ENCODE data around the gene SHROOM2. TPM values are rescaled to one million over a fixed set of nuclear protein-coding genes. Genes with fewer than 3 reads are reported as not detected.

SHROOM2 gene
- total RNA-seq (2014; rRNA removed; shearing (Covaris generic); ENCODE audit: low replicate concordance): 0.11 and 0.15 TPM in 2 replicates

- Histone ChIP-seq H3K79me2 (ENCODE audit: low read length) (no peaks in the 10 kb centered on the region), H3K4me2 (ENCODE audit: low read depth, low read length, poor library complexity, severe bottlenecking) (peak within 1 kb of the TSS; percentile 17), H3K9me2 (replicated peaks; ENCODE audit: insufficient read depth, low read length) (no peaks in the 10 kb centered on the region), H3K36me3 (ENCODE audit: insufficient read depth, low read length) (no peaks in the 10 kb centered on the region), H3K4me3 (ENCODE audit: low read length) (peak within 1 kb of the TSS; percentile 32; the same call in 1 of the 2 replicates), H4K20me1 (ENCODE audit: insufficient read depth, low read depth, low read length) (no peaks in the 10 kb centered on the region), H2AFZ (ENCODE audit: low read length) (no peak within 1 kb of the TSS), H3K9ac (ENCODE audit: low read length) (no peak within 1 kb of the TSS), H3K4me1 (ENCODE audit: low read length) (peaks cover 12% of the 10 kb centered on the region), H3K27me3 (ENCODE audit: low read length) (no peaks in the 10 kb centered on the region), H3K9me3 (ENCODE audit: low read length) (no peaks in the 10 kb centered on the region; the same call in 1 of the 2 replicates), H3K27ac (ENCODE audit: low read length) (no peak within 1 kb of the TSS)
- no peak for DNase-seq
Measured at GRCh38 chrX:9785944-9786797, at the start of gene SHROOM2. TSS of gene SHROOM2 (plus strand) at chrX:9786429. CDS start at chrX:9786546, 117 bp downstream.

GRCh38 chrX:9737363-9737762 is 48.9 kb upstream of the SHROOM2 start:
- no peak overlapping the region for H3K9ac ChIP-seq (ENCODE audit: low read length)
- DNase-seq: no peak
- H3K9me2 ChIP-seq (replicated peaks; ENCODE audit: insufficient read depth, low read length): no peaks in the 10 kb centered on the region
- H3K4me2 ChIP-seq (ENCODE audit: low read depth, low read length, poor library complexity, severe bottlenecking): no peak overlapping the region
- H3K4me3 ChIP-seq (ENCODE audit: low read length): no peak overlapping the region
- no peaks in the 10 kb centered on the region for H3K9me3 ChIP-seq (ENCODE audit: low read length)
- no peaks in the 10 kb centered on the region for H3K79me2 ChIP-seq (ENCODE audit: low read length)
- no peaks in the 10 kb centered on the region for H3K27me3 ChIP-seq (ENCODE audit: low read length)
- H3K36me3 ChIP-seq (ENCODE audit: insufficient read depth, low read length): no peaks in the 10 kb centered on the region
- no peaks in the 10 kb centered on the region for H4K20me1 ChIP-seq (ENCODE audit: insufficient read depth, low read depth, low read length)
- H3K27ac ChIP-seq (ENCODE audit: low read length): no peak overlapping the region
- H2AFZ ChIP-seq (ENCODE audit: low read length): no peak overlapping the region
- peaks cover 6% of the 10 kb centered on the region for H3K4me1 ChIP-seq (ENCODE audit: low read length)

GRCh38 chrX:9738151-9738550 is 48.1 kb upstream of the SHROOM2 start:
- H3K9me3 ChIP-seq (ENCODE audit: low read length): no peaks in the 10 kb centered on the region
- no peak overlapping the region for H3K27ac ChIP-seq (ENCODE audit: low read length)
- H3K27me3 ChIP-seq (ENCODE audit: low read length): no peaks in the 10 kb centered on the region
- H3K9me2 ChIP-seq (replicated peaks; ENCODE audit: insufficient read depth, low read length): no peaks in the 10 kb centered on the region
- H3K9ac ChIP-seq (ENCODE audit: low read length): no peak overlapping the region
- peaks cover 6% of the 10 kb centered on the region for H3K4me1 ChIP-seq (ENCODE audit: low read length)
- no peak overlapping the region for H3K4me2 ChIP-seq (ENCODE audit: low read depth, low read length, poor library complexity, severe bottlenecking)
- H3K36me3 ChIP-seq (ENCODE audit: insufficient read depth, low read length): no peaks in the 10 kb centered on the region
- H2AFZ ChIP-seq (ENCODE audit: low read length): no peak overlapping the region
- no peak for DNase-seq
- H3K79me2 ChIP-seq (ENCODE audit: low read length): no peaks in the 10 kb centered on the region
- H4K20me1 ChIP-seq (ENCODE audit: insufficient read depth, low read depth, low read length): no peaks in the 10 kb centered on the region
- H3K4me3 ChIP-seq (ENCODE audit: low read length): no peak overlapping the region

- no peak overlapping the region for H3K9ac ChIP-seq (ENCODE audit: low read length)
- peaks cover 6% of the 10 kb centered on the region for H3K4me1 ChIP-seq (ENCODE audit: low read length)
- H4K20me1 ChIP-seq (ENCODE audit: insufficient read depth, low read depth, low read length): no peaks in the 10 kb centered on the region
- DNase-seq: no peak
- H3K9me3 ChIP-seq (ENCODE audit: low read length): no peaks in the 10 kb centered on the region
- no peaks in the 10 kb centered on the region for H3K27me3 ChIP-seq (ENCODE audit: low read length)
- no peaks in the 10 kb centered on the region for H3K79me2 ChIP-seq (ENCODE audit: low read length)
- H3K4me2 ChIP-seq (ENCODE audit: low read depth, low read length, poor library complexity, severe bottlenecking): no peak overlapping the region
- H3K9me2 ChIP-seq (replicated peaks; ENCODE audit: insufficient read depth, low read length): no peaks in the 10 kb centered on the region
- no peaks in the 10 kb centered on the region for H3K36me3 ChIP-seq (ENCODE audit: insufficient read depth, low read length)
- no peak overlapping the region for H2AFZ ChIP-seq (ENCODE audit: low read length)
- no peak overlapping the region for H3K27ac ChIP-seq (ENCODE audit: low read length)
- H3K4me3 ChIP-seq (ENCODE audit: low read length): no peak overlapping the region
Measured at GRCh38 chrX:9739130-9739529, 47.1 kb upstream of the SHROOM2 start.

GRCh38 chrX:9745417-9746115 is 40.7 kb upstream of the SHROOM2 start:
- no peaks in the 10 kb centered on the region; the same call in 1 of the 2 replicates for H3K9me3 ChIP-seq (ENCODE audit: low read length)
- peak overlapping the region; percentile 14; the same call in 1 of the 2 replicates for H2AFZ ChIP-seq (ENCODE audit: low read length)
- no peak overlapping the region for H3K9ac ChIP-seq (ENCODE audit: low read length)
- H3K36me3 ChIP-seq (ENCODE audit: insufficient read depth, low read length): no peaks in the 10 kb centered on the region
- H3K27ac ChIP-seq (ENCODE audit: low read length): no peak overlapping the region
- H4K20me1 ChIP-seq (ENCODE audit: insufficient read depth, low read depth, low read length): no peaks in the 10 kb centered on the region
- no peak overlapping the region for H3K4me2 ChIP-seq (ENCODE audit: low read depth, low read length, poor library complexity, severe bottlenecking)
- H3K79me2 ChIP-seq (ENCODE audit: low read length): no peaks in the 10 kb centered on the region
- H3K4me1 ChIP-seq (ENCODE audit: low read length): peaks cover 12% of the 10 kb centered on the region
- no peak for DNase-seq
- no peak overlapping the region for H3K4me3 ChIP-seq (ENCODE audit: low read length)
- no peaks in the 10 kb centered on the region for H3K9me2 ChIP-seq (replicated peaks; ENCODE audit: insufficient read depth, low read length)
- no peaks in the 10 kb centered on the region for H3K27me3 ChIP-seq (ENCODE audit: low read length)

- Histone ChIP-seq H3K4me1 (ENCODE audit: low read length) (peaks cover 12% of the 10 kb centered on the region), H3K36me3 (ENCODE audit: insufficient read depth, low read length) (no peaks in the 10 kb centered on the region), H3K27ac (ENCODE audit: low read length) (no peak overlapping the region), H3K4me2 (ENCODE audit: low read depth, low read length, poor library complexity, severe bottlenecking) (no peak overlapping the region), H3K27me3 (ENCODE audit: low read length) (no peaks in the 10 kb centered on the region), H3K79me2 (ENCODE audit: low read length) (no peaks in the 10 kb centered on the region), H2AFZ (ENCODE audit: low read length) (no peak overlapping the region), H3K9ac (ENCODE audit: low read length) (no peak overlapping the region), H3K9me3 (ENCODE audit: low read length) (no peaks in the 10 kb centered on the region; the same call in 1 of the 2 replicates), H4K20me1 (ENCODE audit: insufficient read depth, low read depth, low read length) (no peaks in the 10 kb centered on the region), H3K4me3 (ENCODE audit: low read length) (no peak overlapping the region), H3K9me2 (replicated peaks; ENCODE audit: insufficient read depth, low read length) (no peaks in the 10 kb centered on the region)
- no peak for DNase-seq
Measured at GRCh38 chrX:9746148-9746888, 39.9 kb upstream of the SHROOM2 start.

- Histone ChIP-seq H3K4me1 (ENCODE audit: low read length) (peaks cover 12% of the 10 kb centered on the region), H2AFZ (ENCODE audit: low read length) (no peak overlapping the region), H3K4me2 (ENCODE audit: low read depth, low read length, poor library complexity, severe bottlenecking) (no peak overlapping the region), H3K36me3 (ENCODE audit: insufficient read depth, low read length) (no peaks in the 10 kb centered on the region), H3K9me3 (ENCODE audit: low read length) (no peaks in the 10 kb centered on the region; the same call in 1 of the 2 replicates), H3K9me2 (replicated peaks; ENCODE audit: insufficient read depth, low read length) (no peaks in the 10 kb centered on the region), H3K4me3 (ENCODE audit: low read length) (no peak overlapping the region), H3K79me2 (ENCODE audit: low read length) (no peaks in the 10 kb centered on the region), H3K27ac (ENCODE audit: low read length) (no peak overlapping the region), H3K27me3 (ENCODE audit: low read length) (no peaks in the 10 kb centered on the region), H3K9ac (ENCODE audit: low read length) (no peak overlapping the region), H4K20me1 (ENCODE audit: insufficient read depth, low read depth, low read length) (no peaks in the 10 kb centered on the region)
- no peak for DNase-seq
Measured at GRCh38 chrX:9747644-9748043, 38.6 kb upstream of the SHROOM2 start.

Data from Karpas-422 (cell line).